ENCODE measurements around the gene C1orf56.

DNA sequence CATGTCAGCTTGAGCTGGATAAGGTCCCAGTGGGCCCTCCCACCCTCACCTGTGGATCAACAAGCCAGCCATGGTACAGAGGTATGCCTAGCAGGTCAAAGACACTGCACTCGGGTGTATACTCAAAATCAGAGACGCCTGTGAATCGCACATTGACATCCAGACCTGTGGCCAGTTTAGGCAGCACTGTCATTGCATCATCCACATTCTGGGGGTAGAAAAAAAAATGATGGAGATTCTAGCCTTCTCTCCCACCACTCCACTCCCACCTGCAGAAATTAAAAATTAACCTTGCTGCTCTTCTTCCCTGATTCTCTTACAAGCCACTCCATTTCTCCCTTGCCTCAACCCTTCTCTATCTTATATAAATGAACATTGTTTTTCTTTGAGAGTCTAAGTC, 47.1 kb upstream of the C1orf56 start:
- TF ChIP-seq, protein P1, sequence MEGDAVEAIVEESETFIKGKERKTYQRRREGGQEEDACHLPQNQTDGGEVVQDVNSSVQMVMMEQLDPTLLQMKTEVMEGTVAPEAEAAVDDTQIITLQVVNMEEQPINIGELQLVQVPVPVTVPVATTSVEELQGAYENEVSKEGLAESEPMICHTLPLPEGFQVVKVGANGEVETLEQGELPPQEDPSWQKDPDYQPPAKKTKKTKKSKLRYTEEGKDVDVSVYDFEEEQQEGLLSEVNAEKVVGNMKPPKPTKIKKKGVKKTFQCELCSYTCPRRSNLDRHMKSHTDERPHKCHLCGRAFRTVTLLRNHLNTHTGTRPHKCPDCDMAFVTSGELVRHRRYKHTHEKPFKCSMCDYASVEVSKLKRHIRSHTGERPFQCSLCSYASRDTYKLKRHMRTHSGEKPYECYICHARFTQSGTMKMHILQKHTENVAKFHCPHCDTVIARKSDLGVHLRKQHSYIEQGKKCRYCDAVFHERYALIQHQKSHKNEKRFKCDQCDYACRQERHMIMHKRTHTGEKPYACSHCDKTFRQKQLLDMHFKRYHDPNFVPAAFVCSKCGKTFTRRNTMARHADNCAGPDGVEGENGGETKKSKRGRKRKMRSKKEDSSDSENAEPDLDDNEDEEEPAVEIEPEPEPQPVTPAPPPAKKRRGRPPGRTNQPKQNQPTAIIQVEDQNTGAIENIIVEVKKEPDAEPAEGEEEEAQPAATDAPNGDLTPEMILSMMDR (IDR thresholded peaks at IDR 0.05 in 2 of 3, conservative IDR thresholded peaks at IDR 0.05 in 1 of 3; ENCODE audit: control insufficient read depth in 2 of 3, extremely low read depth in 1 of 3, insufficient read depth in 1 of 3, low read depth in 3 of 3, low read length in 3 of 3): no peak
- no peak for TF ChIP-seq POLR2A (IDR thresholded peaks at IDR 0.05; ENCODE audit: low read depth, low read length)
- no peak for TF ChIP-seq JUND (IDR thresholded peaks at IDR 0.05; ENCODE audit: low read depth, low read length)
- no peak for TF ChIP-seq MYB (IDR thresholded peaks at IDR 0.05; ENCODE audit: borderline replicate concordance, low read depth, low read length)
- no peak for TF ChIP-seq CEBPB (IDR thresholded peaks at IDR 0.05; ENCODE audit: borderline replicate concordance in 1 of 2, low read depth in 2 of 2, low read length in 2 of 2)
- TF ChIP-seq CREB1 (IDR thresholded peaks at IDR 0.05; ENCODE audit: low read depth): no peak
- TF ChIP-seq IKZF1 (conservative IDR thresholded peaks at IDR 0.05): no peak
- no peak for TF ChIP-seq SMARCA5 (IDR thresholded peaks at IDR 0.05)
- no peak for TF ChIP-seq NRF1 (conservative IDR thresholded peaks at IDR 0.05; ENCODE audit: low read depth, low read length)
- TF ChIP-seq GATAD2B (conservative IDR thresholded peaks at IDR 0.05; ENCODE audit: low read depth): no peak

Data from GM12878 (cell line).